Activated gamma-delta T cell treated with anti-CD3 and anti-CD28 coated beads, Interleukin-2, amount 50 U/mL, for 16 hours (primary cell): ENCODE data around the gene HES2.
A peak's percentile ranks its signal among the peaks of the same experiment; 100 is the strongest.
"Not testable (repeated sequence)": the region's sequence is repeated elsewhere in the genome, so short reads cannot be mapped to it uniquely, and the experiment has no call there.

ENCODE experiments used
- DNase-seq: peaks from one replicate; pipeline ENCODE4 v3.0.0-alpha.2; 2020; ENCODE audit warnings: low read depth

The HES2 gene, protein sequence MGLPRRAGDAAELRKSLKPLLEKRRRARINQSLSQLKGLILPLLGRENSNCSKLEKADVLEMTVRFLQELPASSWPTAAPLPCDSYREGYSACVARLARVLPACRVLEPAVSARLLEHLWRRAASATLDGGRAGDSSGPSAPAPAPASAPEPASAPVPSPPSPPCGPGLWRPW

DNA sequence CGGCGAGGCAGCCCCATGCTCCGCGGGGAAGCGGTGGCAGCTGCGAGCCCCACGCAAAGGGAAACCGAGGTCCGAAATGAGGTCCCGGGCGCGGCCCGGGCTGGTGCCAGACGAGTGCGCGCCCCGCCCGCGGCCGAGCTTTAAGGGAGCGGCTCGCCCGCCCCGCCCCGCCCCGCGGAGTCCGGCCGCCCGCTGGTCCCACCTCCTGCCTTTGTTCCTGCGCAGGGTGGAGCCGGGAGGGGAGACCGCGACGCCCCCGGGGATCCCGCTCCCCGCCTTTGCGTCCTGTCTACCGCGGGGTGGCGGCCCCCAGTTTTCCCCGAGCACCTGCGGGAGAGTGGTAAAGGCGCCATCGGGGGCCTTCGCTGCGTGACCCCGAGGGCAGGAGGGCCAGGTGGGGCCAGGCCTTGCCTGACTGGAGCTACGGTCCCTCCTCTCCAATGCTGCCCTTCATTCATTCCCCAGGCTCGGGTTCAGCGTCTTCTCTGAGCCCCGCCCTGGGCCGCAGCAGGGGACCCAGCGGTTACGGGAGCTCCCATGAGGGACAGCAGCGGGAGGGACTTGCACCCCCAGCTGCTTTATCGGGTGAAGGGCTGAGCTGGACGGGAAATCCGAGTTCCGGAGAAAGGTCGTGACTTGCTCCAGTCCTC lies at the start of gene HES2:
Gene HES2, minus strand, starts transcription at position 116 of the 650 bp plus-strand sequence. Its CDS starts 99 bp downstream, at position 17.
- no peak for DNase-seq

DNA sequence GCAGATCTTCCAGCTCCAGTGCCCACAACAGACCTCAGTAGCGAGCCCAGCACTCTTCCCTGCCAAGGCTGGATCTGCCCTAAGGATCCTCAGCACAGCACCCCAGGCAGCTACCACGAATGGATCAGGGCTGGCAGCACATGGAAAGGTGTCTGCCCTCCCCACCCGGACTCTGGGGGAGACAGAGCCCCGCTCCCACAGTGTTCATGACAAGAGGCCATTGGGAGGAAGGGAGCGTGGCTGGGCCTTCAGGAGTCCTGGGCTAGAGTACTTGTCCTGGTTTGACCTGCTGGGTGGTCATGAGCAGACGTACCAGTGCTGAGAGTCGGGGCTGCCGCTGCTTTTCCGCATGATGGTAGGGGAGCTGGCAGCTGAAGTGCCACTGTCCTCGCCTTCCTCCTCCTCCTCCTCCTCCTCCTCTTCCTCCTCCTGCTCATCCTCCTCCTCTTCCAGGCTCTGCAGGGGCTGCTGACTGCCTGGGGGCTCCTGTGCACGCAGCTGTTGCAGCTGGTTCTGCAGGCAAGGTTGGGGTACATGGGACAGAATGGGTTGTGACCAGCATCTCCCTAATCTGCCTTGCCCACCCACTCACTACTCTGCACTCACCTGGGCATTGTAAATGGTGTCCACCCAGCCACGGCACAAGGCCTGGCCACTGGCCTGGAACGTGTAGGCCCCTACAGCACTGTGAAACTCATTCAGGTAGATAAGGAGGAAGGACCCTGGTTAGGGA lies 49.2 kb upstream of the HES2 start:
- no peak for DNase-seq

DNA sequence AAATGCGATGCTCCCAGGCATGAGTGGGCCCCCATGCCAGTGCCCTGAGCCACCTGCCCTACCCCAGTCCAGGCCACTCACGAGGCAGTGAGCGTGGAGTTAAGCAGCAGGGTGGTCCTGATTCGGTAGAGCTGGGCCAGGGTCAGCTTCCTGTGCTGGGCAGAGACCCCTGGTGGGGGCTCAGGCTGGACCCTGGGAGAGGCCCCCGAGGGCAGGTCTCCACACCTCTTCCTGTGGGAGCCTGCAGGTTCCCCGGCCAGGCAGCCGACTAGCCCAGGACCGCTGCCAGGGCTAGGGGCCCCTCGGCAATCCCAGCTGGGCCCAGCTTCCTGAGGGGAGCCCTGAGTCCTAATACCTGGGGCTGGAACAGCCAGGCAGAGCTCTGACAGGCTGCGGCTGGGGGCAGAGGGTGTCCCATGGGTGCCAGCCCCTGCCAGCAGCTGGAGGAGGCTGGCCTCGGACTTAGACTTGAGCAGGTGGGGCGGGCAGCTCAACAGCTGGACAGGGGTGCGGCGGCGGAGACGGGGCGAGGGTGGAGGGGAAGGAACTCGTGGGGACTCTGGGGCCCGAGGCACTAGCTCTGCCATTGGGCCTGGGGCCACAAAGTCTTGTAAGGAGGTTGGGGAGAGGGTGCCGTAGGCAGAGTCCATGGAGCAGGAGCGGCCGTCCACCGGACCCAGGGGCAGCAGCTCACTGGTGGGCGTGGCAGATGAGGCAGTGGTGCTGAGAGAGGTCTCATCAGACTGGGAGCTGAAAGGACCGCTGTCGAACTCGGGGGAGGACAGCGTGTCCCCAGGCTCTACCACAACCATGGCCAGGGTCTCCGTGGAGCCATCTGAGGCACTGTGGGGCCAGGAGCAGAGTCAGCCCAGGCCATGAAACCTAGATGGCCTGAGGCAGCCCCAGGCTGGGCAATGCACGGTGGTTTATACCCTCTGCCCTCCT lies 48.3 kb upstream of the HES2 start:
- no peak for DNase-seq

DNA sequence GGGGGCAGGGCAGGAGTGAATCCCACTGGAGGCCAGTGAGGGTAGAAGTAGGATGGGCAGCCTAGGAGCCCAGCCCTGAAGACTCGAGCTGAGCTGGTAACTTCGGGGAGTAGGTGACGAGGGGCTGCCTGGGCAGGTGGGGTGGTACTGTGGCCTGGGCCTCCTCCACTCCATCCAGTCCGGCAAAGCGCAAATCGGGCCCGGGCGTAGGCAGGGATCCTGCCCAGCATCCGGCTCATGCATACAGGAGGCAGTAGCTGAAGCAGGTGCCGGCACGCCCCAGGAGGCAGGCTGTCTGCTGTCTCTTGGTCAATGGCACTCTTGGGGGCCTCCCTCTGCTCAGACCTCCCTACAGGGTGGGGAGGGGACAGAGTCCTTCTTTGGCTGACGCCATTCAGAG lies 47.5 kb upstream of the HES2 start:
- no peak for DNase-seq

DNA sequence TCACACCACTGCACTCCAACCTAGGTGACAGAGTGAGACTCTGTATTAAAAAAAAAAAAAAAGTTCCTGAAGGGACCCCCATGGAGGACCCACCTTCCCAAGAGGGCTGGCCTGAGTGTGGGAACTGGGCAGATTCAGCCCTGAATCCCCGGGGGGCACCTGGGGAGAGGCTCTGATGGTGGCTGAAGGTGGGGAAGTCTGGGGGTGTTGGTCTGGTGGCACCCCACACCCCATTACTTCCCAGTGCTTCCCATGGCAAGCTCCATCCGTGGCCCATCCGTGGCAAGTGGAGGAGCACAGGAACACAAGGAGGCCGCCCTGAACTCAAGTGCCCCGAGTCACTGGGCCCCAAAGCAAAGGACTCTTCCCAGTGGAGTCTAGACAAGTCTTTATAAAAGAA lies 47.0 kb upstream of the HES2 start:
- no peak for DNase-seq

DNA sequence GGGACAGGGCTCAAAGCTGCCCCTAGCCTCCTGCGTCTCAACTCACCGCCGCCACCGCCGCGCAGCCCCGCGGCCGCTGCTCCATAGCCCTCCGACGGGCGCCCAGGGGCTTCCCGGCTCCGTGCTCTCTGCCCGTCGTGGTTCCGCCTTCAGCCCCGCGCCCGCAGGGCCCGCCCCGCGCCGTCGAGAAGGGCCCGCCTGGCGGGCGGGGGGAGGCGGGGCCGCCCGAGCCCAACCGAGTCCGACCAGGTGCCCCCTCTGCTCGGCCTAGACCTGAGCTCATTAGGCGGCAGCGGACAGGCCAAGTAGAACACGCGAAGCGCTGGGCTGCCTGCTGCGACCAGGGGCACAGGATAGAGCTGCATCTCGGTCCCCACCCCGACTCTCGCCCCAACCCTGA lies 46.3 kb upstream of the HES2 start, which contains the start of gene TNFRSF25:
Gene TNFRSF25, minus strand, starts transcription at position 151 of the 400 bp plus-strand sequence. Its CDS starts 66 bp downstream, at position 85.
- DNase-seq = no peak

DNA sequence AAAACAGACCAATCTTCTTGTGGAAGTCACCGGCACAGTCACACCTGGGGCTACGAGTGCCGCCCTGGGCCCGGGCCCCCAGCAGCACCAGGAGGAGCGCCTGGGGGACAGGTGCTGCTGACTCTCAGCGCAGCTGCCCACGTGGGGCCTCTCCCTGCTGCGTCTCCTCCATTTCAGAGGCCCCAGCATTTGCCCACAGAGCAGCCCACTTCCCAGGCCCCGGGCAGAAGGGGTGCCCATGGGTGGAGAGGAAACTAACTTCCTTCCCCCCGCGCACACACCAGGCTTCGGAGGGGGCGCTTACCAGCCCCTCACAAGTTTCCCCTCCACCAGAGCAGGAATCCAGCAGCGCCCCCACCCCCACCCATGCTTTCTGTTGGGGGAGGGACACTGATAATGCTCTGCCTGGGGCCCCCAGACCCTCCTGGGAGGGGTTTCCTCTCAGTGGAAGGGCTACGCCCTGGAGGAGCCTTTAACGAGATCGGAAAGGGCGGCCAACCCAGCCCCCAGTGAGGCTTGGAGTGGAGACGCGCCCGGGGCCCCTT lies 45.8 kb upstream of the HES2 start:
- peak; percentile 23 for DNase-seq

DNA sequence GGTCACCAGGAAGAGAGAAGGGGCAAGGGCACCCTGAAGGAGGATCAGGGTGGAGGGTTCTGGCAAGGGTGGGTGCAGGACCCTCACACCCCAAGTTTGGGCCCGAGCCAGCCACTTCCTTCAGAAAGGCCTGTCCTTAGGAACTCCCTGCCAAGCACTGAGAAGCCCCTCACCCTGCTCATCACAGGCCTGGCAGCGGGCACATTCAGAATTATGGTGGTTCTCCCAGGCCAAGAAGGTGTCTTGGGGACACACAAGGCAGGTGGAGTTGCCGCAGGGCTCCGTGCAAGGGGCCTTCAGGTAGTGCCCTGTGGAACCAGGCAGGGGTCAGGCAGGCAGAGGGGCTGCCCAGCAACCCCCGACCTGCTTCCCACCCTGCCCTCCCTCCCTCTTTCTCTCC lies 45.2 kb upstream of the HES2 start:
- DNase-seq = no peak

DNA sequence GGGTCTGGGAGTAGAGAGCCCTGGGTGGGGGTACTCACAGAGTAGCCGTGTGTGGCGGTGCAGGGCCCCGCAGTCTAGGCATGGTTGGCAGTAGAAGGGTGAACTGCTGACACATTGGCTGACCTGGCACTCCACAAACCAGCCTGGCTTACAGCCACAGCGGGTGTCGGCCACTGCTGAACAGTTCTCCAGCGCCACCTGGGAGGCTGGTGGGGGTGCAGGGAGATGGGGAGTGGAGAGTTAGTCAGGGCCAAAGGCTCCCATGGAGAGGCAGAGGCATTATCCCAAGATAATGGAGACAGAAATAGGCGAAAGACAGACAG lies 44.8 kb upstream of the HES2 start:
- DNase-seq = no peak

DNA sequence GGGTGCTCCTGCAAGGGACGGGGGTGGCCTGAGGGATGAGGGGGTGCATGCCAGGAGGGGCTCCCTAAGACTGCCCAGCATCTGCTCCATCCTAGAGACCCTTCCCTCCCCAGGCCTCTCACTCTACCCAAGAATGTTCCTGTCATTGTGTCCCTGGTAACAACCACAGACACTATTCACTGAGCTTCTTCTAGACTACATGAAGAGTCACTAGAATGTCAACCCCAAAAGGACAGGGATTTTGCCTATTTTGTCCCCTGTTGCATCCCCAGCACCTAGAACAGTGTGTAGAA lies 43.3 kb upstream of the HES2 start:
- no peak for DNase-seq

DNA sequence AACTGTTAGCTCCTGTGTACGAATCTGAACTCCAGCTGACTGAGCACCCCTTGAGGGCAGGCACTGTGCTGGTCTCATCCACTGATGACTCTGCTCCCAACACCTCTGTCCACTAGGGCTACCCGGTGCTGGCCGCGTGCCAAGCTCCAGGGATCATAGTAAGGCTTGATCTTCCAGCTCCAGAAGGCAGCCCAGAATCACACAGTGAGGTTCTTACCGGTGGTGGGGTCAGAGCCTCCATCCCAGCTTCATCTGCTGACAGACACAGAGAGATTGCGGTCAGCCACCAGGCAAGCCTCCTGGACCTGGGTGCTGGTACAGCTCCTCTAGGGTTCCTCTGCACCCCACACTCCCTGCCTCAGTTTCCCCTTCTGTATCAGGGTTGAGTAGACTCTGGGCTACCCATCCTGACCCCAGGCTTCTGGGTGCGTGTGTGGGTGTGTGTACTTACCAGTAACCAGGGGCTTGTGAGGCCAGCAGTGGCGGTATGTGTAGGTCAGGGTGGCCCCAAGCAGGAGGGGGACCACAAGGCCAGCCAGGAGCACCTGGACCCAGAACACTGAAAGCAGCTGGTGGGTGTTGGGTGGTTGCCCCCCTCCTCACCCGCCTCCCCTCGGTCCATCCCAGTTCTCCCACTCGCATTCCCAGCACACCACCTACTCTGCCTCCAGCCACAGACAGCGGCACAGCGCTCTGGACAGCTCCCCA lies 42.8 kb upstream of the HES2 start:
- no peak for DNase-seq

DNA sequence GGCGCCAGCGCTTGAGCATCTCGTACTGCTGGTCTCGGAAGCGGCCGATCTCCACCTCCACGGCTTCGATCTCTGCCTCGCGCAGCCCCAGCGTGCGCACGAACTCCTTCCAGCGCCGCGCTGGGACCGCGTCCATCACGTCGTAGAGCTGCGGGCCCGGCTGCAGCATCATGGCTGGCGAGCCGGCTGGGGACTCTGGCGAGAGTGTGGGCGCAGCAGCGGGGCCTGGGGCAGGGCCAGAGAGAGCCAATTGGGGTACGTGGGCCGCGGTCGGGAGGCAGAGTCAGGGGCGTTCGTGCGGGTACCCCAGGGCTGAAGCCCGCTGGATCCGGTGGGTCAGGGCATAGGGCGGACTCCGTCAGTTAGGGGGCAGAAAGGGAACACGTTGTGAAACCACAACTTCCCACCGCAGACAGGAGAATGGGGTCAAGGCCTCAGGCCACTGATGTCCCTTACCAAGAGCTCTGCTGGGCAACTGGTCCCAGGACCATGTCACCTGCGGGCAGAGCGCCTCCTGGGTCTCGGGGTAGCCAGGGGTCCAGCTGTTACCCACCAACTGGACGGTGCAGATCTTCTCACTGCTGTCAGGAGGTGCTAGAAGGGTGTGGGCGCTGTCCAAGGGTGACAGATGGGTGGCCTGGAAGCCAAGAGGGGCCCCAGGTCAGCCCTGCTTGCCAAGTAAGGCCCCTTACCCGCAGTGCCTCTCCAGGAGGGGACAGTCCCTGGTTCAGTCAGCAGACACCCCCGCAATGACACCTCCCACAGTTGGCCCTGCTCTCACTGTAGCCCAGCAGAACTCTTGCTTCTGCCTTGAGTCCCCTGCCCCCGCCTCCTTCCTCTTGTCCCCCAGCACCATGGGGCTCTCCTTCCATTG lies 42.1 kb upstream of the HES2 start:
- no peak for DNase-seq

DNA sequence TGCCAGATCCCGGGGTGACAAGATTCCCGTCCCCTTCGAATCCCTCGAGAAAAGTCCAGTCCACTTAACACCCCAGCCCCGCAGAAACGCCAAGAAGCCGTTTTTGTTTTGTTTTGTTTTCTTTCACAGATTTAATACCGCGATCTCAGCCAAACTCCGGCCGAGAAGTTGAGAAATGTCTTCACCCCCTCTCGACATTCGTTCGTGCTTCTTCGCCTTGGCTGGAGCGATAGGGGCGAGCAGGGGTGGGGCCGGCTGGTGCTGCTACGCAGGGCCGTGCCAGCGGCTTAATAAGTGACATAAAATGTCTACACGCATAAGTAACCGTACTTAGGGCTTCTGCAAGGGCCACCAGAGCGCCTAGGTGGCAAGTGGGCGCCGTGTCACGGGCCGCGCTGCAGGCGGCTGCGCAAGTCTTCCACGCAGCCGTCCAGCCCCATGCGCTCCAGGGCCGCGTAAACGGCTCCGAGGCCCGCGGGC lies 41.4 kb upstream of the HES2 start:
- no peak for DNase-seq

DNA sequence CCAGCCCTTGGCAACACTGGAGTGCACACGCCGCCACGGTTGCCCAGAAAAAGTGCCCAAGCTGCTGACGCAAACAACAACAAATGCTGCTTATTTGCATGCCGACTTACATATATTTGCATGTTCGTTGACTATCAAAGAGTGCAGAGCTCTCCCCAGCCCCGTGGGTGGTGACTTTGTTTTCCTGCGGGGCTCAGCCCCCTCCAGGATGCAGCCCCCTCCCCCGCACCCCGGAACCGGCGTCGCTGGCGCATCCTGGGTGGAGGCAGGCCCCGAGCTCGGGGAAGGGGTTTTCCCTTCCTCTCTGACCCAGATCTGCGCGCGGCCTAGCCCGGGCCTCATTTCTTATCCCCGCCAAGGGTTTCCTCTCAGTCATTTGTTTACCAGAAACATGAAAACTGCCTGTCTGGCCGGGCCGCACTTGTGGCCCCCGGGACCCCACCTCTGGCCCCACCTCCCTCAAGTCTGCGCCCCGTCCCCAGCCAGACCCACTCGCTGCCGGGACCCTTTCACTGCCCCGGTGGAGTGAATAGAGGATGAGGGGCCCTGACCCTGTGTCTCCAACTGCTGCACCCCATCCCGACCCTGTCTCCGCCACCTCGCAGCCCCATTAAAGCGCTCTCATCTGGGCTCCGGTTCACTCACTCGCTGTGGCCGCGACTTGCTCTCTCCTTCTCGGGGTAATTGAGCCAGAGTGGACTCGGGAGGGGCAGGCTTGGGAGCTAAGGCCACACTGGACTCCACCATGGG lies 40.8 kb upstream of the HES2 start:
- DNase-seq = peak; percentile 85

DNA sequence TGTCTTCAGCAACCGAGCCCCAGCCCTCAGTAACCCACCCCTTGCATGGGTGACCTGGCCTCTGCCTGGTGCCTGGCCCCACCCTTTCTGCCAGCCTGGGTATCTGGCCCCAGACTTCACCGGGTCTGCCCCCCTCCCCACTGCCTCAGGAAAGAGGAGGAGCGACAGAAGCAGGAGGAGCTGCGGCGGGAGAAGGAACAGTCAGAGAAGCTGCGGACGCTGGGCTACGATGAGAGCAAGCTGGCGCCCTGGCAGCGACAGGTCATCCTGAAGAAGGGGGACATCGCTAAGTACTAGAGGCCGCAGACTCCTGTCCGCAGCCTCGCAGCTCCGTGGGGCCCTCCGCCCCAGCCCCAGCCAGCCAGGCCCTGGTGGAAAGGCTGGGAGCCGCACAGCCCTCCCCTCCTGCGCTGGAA lies 40.1 kb upstream of the HES2 start:
- DNase-seq = no peak

DNA sequence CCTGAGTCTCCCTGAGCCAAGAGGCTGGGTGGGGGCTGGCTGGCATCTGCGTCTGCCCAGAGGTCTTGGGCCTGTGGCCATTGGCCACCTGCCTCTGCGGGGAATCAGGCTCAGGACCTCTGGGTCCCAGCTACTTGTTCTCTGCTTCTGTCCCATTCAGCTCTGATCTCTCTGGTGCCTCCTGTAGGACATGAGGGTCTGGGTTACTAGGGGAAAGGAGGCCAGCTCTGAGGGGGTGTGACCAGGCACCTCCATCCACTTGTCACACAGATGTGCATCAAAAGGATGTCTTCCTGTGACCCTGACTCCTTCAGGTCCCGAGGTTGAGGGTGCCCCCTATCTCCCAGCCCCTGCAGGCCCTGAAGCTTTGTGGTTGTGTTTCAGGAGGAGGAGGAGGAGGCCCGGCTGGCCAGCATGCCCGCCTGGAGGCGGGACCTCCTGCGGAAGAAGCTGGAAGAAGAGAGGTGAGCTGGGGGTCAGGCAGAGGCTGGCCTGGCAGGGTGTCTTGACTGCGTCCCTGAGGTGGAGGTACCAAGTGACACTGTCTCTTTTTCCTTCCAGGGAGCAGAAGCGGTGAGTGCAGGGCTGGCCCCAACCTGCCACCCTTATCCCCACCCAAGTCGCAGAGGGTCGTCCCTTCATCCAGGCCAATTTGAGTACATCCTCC lies 37.2 kb upstream of the HES2 start:
- no peak for DNase-seq

DNA sequence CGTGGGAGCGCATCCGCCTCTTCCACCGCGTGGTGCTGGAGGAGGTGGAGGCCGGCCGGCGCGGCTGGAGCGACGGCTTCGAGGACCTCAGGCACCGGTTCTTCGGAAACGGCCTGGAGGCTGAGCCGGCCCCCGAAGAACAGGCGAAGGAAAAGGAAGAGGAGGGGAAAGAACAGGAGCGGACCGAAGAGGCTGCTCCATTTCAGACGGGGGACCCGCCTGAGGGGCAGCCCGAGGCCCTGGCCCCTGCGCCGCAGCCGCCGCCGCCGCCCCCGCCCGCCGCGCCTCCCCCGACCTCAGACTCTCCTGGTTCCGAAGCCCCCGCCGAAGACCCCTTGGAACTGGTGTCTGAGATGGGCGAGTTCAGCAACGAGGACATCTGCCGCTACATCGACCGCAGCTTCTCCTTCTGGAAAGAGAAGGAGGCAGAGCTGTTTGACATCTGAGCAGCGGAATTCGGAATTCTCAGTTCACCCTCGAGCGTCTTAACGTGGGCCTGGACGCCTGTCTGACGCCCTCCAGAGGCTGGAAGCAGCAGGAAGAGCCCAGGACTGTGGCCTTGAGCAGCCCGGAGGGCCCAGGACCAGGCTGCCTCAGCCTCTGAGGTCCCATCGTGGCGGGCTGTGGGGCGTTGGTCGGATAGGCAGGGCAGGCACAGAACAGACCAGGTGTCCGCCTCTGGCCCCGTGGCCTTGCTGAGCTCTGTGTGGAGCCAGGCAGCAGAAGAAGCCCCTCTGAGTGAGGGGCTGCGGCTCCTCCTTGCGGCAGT lies 36.2 kb upstream of the HES2 start:
- not testable (repeated sequence) for DNase-seq
